HL-60 (cell line): Measurements from ENCODE around the gene TPH2.

Experiments
- DNase-seq, 2 experiments: peaks; one replicate each; pipeline ENCODE4 v3.0.0-alpha.2; 2010 to 2020; ENCODE audit warnings: low read depth in 1 of 2, low spot score in 1 of 2
- H3K27ac ChIP-seq: fragments of 250-450 bp; sonication (Bioruptor Pico); replicated peaks from 2 replicates; pipeline ENCODE4 v1.5.1; 2020; ENCODE audit warnings: mild to moderate bottlenecking, moderate library complexity
- H3K27me3 ChIP-seq: fragments of 250-450 bp; sonication (Bioruptor Pico); 2 replicates; pipeline ENCODE4 v1.5.1; 2021; ENCODE audit warnings: mild to moderate bottlenecking, moderate library complexity; ENCODE audit not compliant: insufficient read depth, poor library complexity, severe bottlenecking
- H3K4me3 ChIP-seq: replicated peaks from 2 replicates; pipeline ENCODE4 v1.5.1; 2011; ENCODE audit warnings: mild to moderate bottlenecking, control low read depth, low read length; ENCODE audit not compliant: insufficient read depth
- GABPA ChIP-seq: IDR thresholded peaks from 2 replicates; pipeline ENCODE4 v1.6.1; 2012; ENCODE audit warnings: low read depth
- POLR2AphosphoS5 ChIP-seq: IDR thresholded peaks from 2 replicates; pipeline ENCODE4 v1.6.1; 2012; ENCODE audit warnings: low read depth
- SPI1 ChIP-seq: IDR thresholded peaks from 2 replicates; pipeline ENCODE4 v1.6.1; 2012; ENCODE audit warnings: low read depth, mild to moderate bottlenecking, borderline replicate concordance
- TF ChIP-seq, protein P1 (sequence below): IDR thresholded peaks from one replicate; pipeline ENCODE4 v1.5.1; 2011; ENCODE audit warnings: low read length, control low read depth, inconsistent platforms; ENCODE audit not compliant: insufficient read depth
- TF ChIP-seq, protein P2 (sequence below): IDR thresholded peaks from 2 replicates; pipeline ENCODE4 v1.6.1; 2012; ENCODE audit warnings: low read depth; ENCODE audit not compliant: insufficient replicate concordance

The TPH2 gene

DNA sequence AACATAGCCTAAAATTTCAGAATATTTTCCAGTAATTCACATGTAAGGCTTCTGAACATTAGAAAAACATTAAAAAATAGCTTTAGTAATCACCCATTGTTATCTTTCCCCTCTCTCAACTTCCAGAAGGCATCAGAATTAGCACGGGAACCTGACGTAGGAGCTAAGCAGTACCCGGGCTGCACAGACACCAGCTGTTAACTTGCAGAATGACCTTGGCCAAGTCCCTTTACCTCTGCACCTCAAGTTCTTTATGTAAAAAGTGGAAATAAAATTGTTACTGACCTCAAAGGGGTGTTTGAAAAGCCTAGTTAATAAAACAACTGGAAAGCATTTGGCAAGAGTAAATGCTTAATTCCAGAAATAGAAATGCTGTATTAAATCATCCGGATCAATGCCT, 7.2 kb downstream of the TPH2 start:
- H3K27me3 ChIP-seq: peaks cover 22% of the 10 kb centered on the region
- DNase-seq: no peak
- no peak for TF ChIP-seq GABPA
- TF ChIP-seq, protein P1, sequence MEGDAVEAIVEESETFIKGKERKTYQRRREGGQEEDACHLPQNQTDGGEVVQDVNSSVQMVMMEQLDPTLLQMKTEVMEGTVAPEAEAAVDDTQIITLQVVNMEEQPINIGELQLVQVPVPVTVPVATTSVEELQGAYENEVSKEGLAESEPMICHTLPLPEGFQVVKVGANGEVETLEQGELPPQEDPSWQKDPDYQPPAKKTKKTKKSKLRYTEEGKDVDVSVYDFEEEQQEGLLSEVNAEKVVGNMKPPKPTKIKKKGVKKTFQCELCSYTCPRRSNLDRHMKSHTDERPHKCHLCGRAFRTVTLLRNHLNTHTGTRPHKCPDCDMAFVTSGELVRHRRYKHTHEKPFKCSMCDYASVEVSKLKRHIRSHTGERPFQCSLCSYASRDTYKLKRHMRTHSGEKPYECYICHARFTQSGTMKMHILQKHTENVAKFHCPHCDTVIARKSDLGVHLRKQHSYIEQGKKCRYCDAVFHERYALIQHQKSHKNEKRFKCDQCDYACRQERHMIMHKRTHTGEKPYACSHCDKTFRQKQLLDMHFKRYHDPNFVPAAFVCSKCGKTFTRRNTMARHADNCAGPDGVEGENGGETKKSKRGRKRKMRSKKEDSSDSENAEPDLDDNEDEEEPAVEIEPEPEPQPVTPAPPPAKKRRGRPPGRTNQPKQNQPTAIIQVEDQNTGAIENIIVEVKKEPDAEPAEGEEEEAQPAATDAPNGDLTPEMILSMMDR: no peak
- TF ChIP-seq POLR2AphosphoS5: no peak
- TF ChIP-seq SPI1: no peak
- TF ChIP-seq, protein P2, sequence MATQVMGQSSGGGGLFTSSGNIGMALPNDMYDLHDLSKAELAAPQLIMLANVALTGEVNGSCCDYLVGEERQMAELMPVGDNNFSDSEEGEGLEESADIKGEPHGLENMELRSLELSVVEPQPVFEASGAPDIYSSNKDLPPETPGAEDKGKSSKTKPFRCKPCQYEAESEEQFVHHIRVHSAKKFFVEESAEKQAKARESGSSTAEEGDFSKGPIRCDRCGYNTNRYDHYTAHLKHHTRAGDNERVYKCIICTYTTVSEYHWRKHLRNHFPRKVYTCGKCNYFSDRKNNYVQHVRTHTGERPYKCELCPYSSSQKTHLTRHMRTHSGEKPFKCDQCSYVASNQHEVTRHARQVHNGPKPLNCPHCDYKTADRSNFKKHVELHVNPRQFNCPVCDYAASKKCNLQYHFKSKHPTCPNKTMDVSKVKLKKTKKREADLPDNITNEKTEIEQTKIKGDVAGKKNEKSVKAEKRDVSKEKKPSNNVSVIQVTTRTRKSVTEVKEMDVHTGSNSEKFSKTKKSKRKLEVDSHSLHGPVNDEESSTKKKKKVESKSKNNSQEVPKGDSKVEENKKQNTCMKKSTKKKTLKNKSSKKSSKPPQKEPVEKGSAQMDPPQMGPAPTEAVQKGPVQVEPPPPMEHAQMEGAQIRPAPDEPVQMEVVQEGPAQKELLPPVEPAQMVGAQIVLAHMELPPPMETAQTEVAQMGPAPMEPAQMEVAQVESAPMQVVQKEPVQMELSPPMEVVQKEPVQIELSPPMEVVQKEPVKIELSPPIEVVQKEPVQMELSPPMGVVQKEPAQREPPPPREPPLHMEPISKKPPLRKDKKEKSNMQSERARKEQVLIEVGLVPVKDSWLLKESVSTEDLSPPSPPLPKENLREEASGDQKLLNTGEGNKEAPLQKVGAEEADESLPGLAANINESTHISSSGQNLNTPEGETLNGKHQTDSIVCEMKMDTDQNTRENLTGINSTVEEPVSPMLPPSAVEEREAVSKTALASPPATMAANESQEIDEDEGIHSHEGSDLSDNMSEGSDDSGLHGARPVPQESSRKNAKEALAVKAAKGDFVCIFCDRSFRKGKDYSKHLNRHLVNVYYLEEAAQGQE: no peak
- no peak overlapping the region for H3K4me3 ChIP-seq
- no peak overlapping the region for H3K27ac ChIP-seq

DNA sequence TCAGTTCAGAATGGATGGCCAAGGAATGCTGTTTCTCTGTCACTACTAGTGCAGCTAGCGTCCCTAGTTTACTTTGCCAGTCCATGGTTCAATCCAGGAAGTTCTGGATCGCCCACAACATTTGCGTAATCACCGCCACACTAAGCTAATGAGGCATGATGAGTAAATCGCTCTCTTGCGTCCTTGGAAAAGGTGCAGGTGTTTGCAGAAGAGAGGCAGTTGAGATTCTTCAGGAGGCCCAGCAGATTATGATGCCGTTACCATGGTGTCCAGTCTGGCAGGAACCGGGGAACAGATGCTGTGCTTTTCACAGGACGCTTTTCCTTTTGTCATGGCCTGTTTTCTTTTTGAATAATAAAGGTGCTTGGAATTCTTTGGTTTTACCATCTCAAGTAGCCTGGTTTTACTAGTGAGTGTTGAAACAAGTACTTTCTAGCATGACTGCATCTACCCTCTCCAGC, 9.0 kb downstream of the TPH2 start:
- TF ChIP-seq, protein P2: no peak
- TF ChIP-seq SPI1 (no peak), GABPA (no peak), POLR2AphosphoS5 (no peak)
- TF ChIP-seq, protein P1: no peak
- no peak overlapping the region for H3K27ac ChIP-seq
- DNase-seq: no peak
- peaks cover 19% of the 10 kb centered on the region for H3K27me3 ChIP-seq
- H3K4me3 ChIP-seq: no peak overlapping the region

DNA sequence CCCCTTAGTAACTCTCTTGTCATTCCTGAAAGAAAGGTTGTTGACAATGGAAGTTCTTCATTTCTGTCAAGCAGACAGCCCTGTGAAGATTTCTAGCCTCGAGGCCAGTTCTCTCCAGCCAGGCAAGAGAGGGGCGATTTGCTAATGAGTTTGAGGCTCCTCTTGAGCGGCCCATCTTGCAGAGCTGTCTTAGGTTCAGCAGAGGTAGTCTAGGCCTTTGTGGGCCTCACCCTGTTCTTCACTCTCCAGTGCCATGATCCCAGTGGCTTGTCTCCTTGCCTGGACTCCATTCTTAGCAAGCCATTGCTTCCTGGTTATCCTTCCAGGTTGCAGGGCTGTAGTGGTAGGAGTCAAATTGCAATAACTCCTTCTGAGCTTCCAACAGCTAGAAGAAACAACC, 9.7 kb downstream of the TPH2 start:
- TF ChIP-seq, protein P2: no peak
- TF ChIP-seq GABPA: no peak
- TF ChIP-seq, protein P1: no peak
- no peak for TF ChIP-seq SPI1
- no peak for TF ChIP-seq POLR2AphosphoS5
- Histone ChIP-seq H3K27me3 (peaks cover 18% of the 10 kb centered on the region), H3K4me3 (no peak overlapping the region), H3K27ac (no peak overlapping the region)
- no peak for DNase-seq
